HEK293 (cell line): ENCODE results near the gene DCAF4.

Source experiments
- CTCF ChIA-PET: fragments of 350-600 bp; formaldehyde crosslinking; extraction: SDS; loops from one replicate; lab custom pipeline; 2021; ENCODE audit warnings: antibody characterized with exemption; lab: Yijun Ruan, JAX
- POLR2A ChIA-PET: fragments of 300-600 bp; formaldehyde crosslinking; extraction: SDS; loops from one replicate; lab custom pipeline; 2020; ENCODE audit warnings: antibody characterized with exemption, inconsistent platforms; lab: Yijun Ruan, JAX
- H3K27ac ChIP-seq: fragments of 200-500 bp; sonication (Bioruptor generic); 2 replicates; pipeline ENCODE4 v1.5.1; 2014; ENCODE audit warnings: low read depth, low read length, control low read depth, inconsistent platforms; ENCODE audit errors: extremely low read depth
- H3K36me3 ChIP-seq, 2 experiments: fragments of 200-500 bp in 1 of 2; sonication (Bioruptor generic) in 1 of 2; 1 replicate in 1 of 2; 2 replicates in 1 of 2; pipeline ENCODE4 v1.5.1; 2014 to 2017; ENCODE audit warnings: inconsistent platforms in 2 of 2, low read length in 2 of 2; ENCODE audit not compliant: control insufficient read depth in 2 of 2, insufficient read depth in 1 of 2
- H3K4me1 ChIP-seq: fragments of 200-500 bp; sonication (Bioruptor generic); 2 replicates; pipeline ENCODE4 v1.5.1; 2014; ENCODE audit warnings: mild to moderate bottlenecking, low read length, inconsistent platforms; ENCODE audit not compliant: control insufficient read depth, insufficient read depth
- H3K4me3 ChIP-seq: 2 replicates; pipeline ENCODE4 v1.5.1; 2011; ENCODE audit warnings: low read depth, mild to moderate bottlenecking, control low read depth, low read length, moderate library complexity
- H3K9me3 ChIP-seq: fragments of 200-500 bp; sonication (Bioruptor generic); 2 replicates; pipeline ENCODE4 v1.5.1; 2014; ENCODE audit warnings: low read depth, low read length, inconsistent platforms; ENCODE audit not compliant: control insufficient read depth, insufficient read depth
- BCL11B ChIP-seq: fragments of 450-650 bp; formaldehyde crosslinking; IDR thresholded peaks from 2 replicates; pipeline ENCODE4 v1.5.1; 2016; ENCODE audit warnings: low read depth, missing biosample characterization, missing genetic modification characterization
- HOXD13 ChIP-seq: sonication (generic); formaldehyde crosslinking; IDR thresholded peaks from 2 replicates; pipeline ENCODE4 v1.8.0; 2022; ENCODE audit warnings: missing genetic modification reagents, borderline replicate concordance
- KLF16 ChIP-seq: fragments of 450-650 bp; formaldehyde crosslinking; IDR thresholded peaks from 2 replicates; pipeline ENCODE4 v1.5.1; 2017; ENCODE audit warnings: missing biosample characterization, missing genetic modification characterization
- MZF1 ChIP-seq: fragments of 450-650 bp; formaldehyde crosslinking; IDR thresholded peaks from 2 replicates; pipeline ENCODE4 v1.5.1; 2017; ENCODE audit warnings: missing biosample characterization, missing genetic modification characterization, borderline replicate concordance
- ZBTB20 ChIP-seq: fragments of 450-650 bp; formaldehyde crosslinking; IDR thresholded peaks from 2 replicates; pipeline ENCODE4 v1.5.1; 2016; ENCODE audit warnings: missing biosample characterization, missing genetic modification characterization
- ZNF114 ChIP-seq: fragments of 450-650 bp; formaldehyde crosslinking; IDR thresholded peaks from 2 replicates; pipeline ENCODE4 v1.5.0; 2017; ENCODE audit warnings: missing biosample characterization, missing genetic modification characterization
- ZNF121 ChIP-seq: fragments of 450-650 bp; formaldehyde crosslinking; IDR thresholded peaks from 2 replicates; pipeline ENCODE4 v1.5.1; 2016; ENCODE audit warnings: missing biosample characterization, missing genetic modification characterization
- ZNF132 ChIP-seq: fragments of 450-650 bp; formaldehyde crosslinking; IDR thresholded peaks from 2 replicates; pipeline ENCODE4 v1.5.1; 2017; ENCODE audit warnings: missing biosample characterization, missing genetic modification characterization, borderline replicate concordance
- ZNF175 ChIP-seq: fragments of 450-650 bp; formaldehyde crosslinking; IDR thresholded peaks from 2 replicates; pipeline ENCODE4 v1.5.1; 2016; ENCODE audit warnings: missing biosample characterization, missing genetic modification characterization
- ZNF391 ChIP-seq: fragments of 450-650 bp; formaldehyde crosslinking; IDR thresholded peaks from 2 replicates; pipeline ENCODE4 v1.5.1; 2016; ENCODE audit warnings: low read depth, missing biosample characterization, missing genetic modification characterization, borderline replicate concordance
- ZNF426 ChIP-seq: fragments of 450-650 bp; formaldehyde crosslinking; IDR thresholded peaks from 2 replicates; pipeline ENCODE4 v1.5.1; 2017; ENCODE audit warnings: missing biosample characterization, missing genetic modification characterization, mild to moderate bottlenecking, inconsistent platforms, moderate library complexity
- ZNF610 ChIP-seq: fragments of 450-650 bp; formaldehyde crosslinking; IDR thresholded peaks from 2 replicates; pipeline ENCODE4 v1.5.1; 2016; ENCODE audit warnings: missing biosample characterization, missing genetic modification characterization, borderline replicate concordance
- ZNF654 ChIP-seq: fragments of 450-650 bp; formaldehyde crosslinking; IDR thresholded peaks from 2 replicates; pipeline ENCODE4 v1.5.1; 2016; ENCODE audit warnings: low read depth, missing biosample characterization, missing genetic modification characterization
- ZNF660 ChIP-seq: fragments of 450-650 bp; IDR thresholded peaks from 2 replicates; pipeline ENCODE4 v1.5.1; 2018; ENCODE audit warnings: missing biosample characterization, mild to moderate bottlenecking, missing genetic modification characterization
- TF ChIP-seq, protein P1 (sequence below): fragments of 450-650 bp; IDR thresholded peaks from 2 replicates; pipeline ENCODE4 v1.5.1; 2018; ENCODE audit warnings: missing biosample characterization, missing genetic modification characterization
- TF ChIP-seq, protein P2 (sequence below): IDR thresholded peaks from 2 replicates; pipeline ENCODE4 v1.6.1; 2011; ENCODE audit warnings: mild to moderate bottlenecking, low read depth, low read length, borderline replicate concordance
- TF ChIP-seq, protein P3 (sequence below): fragments of 450-650 bp; formaldehyde crosslinking; optimal IDR thresholded peaks from 2 replicates; pipeline ENCODE3; 2016; ENCODE audit warnings: missing biosample characterization, mild to moderate bottlenecking, missing genetic modification characterization
- TF ChIP-seq, protein P4 (sequence below): fragments of 450-650 bp; formaldehyde crosslinking; IDR thresholded peaks from 2 replicates; pipeline ENCODE4 v1.5.1; 2016; ENCODE audit warnings: missing biosample characterization, missing genetic modification characterization

The DCAF4 gene

DNA sequence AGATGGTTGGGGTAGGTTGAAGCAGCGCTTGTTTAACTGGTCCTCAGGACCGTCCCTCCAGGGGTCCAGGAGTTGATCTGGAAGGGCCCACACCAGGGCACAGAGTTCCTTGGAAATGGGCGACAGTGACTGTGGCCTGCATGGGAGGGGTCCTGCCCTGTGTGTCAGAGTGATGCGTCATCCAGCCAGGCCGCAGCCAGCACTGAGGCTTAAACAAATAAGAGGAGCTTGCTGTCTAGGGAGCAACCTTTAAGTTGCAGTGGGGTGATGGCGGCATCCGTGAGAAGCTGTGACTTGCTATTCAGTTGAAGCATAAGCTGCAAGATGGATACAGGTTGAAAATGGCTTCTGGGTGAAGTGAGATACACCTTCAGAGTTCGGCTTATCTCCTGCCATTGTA is 20.2 kb downstream of the DCAF4 start:
- Histone ChIP-seq H3K4me1 (no peaks in the 10 kb centered on the region), H3K27ac (no peak overlapping the region), H3K4me3 (no peak overlapping the region), H3K36me3 (peaks cover 10 to 80% of the 10 kb centered on the region in 2 experiments; a peak in 2 of 3 replicates), H3K9me3 (no peaks in the 10 kb centered on the region)
- POLR2A ChIA-PET, result interaction anchor here (1.2 kb wide), 1 partner anchor 15 kb away, joined by 3 read pairs; no protein-coding TSS in a partner anchor
- TF ChIP-seq ZNF660 (no peak), ZNF426 (tag by site-specific recombination) (no peak), KLF16 (tag by site-specific recombination) (no peak), ZBTB20 (no peak), ZNF114 (no peak), MZF1 (no peak)
- CTCF ChIA-PET, result interaction anchor here (3.5 kb wide), 1 partner anchor 433 kb away, joined by 77 read pairs; no protein-coding TSS in a partner anchor

DNA sequence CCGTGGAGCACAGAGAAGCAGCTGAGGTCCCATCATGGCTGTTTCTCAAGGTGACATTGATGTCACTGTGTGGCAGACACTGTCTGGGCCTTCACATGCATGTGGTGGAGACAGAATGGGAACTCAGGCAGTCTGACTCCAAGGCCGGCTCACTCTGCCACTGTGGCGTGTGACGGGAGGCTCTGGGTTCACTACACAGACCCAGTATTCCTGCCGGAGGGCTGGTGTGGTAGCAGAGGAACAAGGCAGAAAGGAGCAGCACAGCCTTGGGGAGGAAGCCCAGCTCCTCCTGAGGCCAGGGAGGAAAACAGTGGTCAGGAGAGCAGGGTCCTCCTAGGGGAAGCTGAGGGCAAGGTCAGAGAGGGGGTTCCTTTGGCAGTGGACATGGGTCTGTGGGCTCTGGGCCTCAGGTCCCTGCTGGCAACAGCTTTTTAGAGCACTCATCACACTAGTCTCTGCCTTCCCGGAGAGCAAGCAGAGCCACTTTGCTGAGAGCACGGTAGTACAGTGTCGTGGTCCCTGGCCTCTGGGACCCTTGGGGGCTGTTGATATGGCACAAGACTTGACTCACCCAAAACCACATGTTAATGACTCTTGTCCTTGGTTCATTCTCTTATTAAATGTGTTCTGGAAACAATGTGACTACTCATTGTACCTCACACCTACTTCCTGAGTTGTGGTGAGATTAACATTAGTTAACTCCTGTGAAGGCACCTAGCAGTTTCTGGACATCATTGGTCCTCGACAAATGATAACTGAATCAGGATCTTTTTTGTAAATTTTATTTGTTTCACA is 21.3 kb downstream of the DCAF4 start:
- H3K36me3 ChIP-seq, result peaks cover 13 to 79% of the 10 kb centered on the region in 2 experiments; a peak in 2 of 3 replicates
- no peaks in the 10 kb centered on the region for H3K4me1 ChIP-seq
- H3K27ac ChIP-seq, result no peak overlapping the region
- CTCF ChIA-PET, result interaction anchor here (0.6 to 3.5 kb wide), 14 partner anchors 8 to 522 kb away, joined by 3 to 77 read pairs (median 6); partner anchors contain the start of gene DCAF4
- POLR2A ChIA-PET, result interaction anchor here (1.2 kb wide), 1 partner anchor 14 kb away, joined by 3 read pairs; no protein-coding TSS in a partner anchor
- H3K4me3 ChIP-seq, result no peak overlapping the region
- no peaks in the 10 kb centered on the region for H3K9me3 ChIP-seq
- TF ChIP-seq ZNF391 (no peak), ZNF121 (no peak), HOXD13 (CRISPR knock-in tag) (no peak), ZNF610 (tag by site-specific recombination) (no peak), ZNF175 (no peak), ZNF132 (tag by site-specific recombination) (no peak)
- TF ChIP-seq, protein P1, sequence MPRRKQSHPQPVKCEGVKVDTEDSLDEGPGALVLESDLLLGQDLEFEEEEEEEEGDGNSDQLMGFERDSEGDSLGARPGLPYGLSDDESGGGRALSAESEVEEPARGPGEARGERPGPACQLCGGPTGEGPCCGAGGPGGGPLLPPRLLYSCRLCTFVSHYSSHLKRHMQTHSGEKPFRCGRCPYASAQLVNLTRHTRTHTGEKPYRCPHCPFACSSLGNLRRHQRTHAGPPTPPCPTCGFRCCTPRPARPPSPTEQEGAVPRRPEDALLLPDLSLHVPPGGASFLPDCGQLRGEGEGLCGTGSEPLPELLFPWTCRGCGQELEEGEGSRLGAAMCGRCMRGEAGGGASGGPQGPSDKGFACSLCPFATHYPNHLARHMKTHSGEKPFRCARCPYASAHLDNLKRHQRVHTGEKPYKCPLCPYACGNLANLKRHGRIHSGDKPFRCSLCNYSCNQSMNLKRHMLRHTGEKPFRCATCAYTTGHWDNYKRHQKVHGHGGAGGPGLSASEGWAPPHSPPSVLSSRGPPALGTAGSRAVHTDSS (tag by site-specific recombination), result no peak
- TF ChIP-seq, protein P2, sequence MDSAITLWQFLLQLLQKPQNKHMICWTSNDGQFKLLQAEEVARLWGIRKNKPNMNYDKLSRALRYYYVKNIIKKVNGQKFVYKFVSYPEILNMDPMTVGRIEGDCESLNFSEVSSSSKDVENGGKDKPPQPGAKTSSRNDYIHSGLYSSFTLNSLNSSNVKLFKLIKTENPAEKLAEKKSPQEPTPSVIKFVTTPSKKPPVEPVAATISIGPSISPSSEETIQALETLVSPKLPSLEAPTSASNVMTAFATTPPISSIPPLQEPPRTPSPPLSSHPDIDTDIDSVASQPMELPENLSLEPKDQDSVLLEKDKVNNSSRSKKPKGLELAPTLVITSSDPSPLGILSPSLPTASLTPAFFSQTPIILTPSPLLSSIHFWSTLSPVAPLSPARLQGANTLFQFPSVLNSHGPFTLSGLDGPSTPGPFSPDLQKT, result no peak
- TF ChIP-seq, all 188 proteins: peak for 0

DNA sequence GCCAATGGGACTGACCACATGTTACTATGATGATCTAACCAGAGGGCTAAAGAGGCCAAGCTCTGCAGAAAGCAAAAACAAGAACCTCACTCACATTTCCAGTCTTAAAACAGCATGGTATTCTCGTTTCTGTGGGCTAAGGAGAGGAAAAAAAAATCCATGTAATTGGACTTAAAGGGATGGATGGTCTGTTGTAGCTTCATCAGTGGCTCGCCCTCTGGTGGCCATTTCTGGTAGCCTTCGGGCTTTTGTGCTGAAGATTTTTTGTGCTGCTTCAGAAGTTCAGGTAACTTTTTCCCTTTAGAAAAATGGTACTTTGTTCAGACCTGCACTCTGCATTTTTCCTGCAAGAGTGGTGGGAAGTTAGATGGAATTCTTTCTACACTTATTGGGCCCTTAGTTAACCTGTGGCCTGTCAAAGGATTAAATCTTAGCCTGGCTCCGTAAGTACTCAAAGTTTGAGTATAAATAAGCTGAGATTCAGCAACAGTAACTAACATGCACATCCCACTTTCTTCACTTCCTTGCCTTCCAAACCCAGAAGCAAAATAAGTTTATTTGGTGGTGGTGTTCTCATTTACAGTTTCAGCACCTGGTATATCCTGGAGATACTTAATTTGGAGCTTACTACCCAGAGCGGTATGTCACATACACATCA is 22.3 kb downstream of the DCAF4 start:
- Histone ChIP-seq H3K4me1 (no peaks in the 10 kb centered on the region), H3K27ac (no peak overlapping the region), H3K4me3 (no peak overlapping the region), H3K36me3 (peaks cover 19 to 69% of the 10 kb centered on the region in 2 experiments; a peak in 2 of 3 replicates), H3K9me3 (no peaks in the 10 kb centered on the region)
- ChIA-PET CTCF (interaction anchor here (0.6 to 3.5 kb wide), 25 partner anchors 9 to 521 kb away, joined by 3 to 77 read pairs (median 4); partner anchors contain the start of gene DCAF4), POLR2A (no interaction called here)
- TF ChIP-seq BCL11B (tag by site-specific recombination), result no peak
- TF ChIP-seq, protein P3, sequence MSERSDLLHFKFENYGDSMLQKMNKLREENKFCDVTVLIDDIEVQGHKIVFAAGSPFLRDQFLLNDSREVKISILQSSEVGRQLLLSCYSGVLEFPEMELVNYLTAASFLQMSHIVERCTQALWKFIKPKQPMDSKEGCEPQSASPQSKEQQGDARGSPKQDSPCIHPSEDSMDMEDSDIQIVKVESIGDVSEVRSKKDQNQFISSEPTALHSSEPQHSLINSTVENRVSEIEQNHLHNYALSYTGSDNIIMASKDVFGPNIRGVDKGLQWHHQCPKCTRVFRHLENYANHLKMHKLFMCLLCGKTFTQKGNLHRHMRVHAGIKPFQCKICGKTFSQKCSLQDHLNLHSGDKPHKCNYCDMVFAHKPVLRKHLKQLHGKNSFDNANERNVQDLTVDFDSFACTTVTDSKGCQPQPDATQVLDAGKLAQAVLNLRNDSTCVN (tag by site-specific recombination), result no peak
- TF ChIP-seq ZNF654 (tag by site-specific recombination), result peak; percentile 42
- TF ChIP-seq, protein P4, sequence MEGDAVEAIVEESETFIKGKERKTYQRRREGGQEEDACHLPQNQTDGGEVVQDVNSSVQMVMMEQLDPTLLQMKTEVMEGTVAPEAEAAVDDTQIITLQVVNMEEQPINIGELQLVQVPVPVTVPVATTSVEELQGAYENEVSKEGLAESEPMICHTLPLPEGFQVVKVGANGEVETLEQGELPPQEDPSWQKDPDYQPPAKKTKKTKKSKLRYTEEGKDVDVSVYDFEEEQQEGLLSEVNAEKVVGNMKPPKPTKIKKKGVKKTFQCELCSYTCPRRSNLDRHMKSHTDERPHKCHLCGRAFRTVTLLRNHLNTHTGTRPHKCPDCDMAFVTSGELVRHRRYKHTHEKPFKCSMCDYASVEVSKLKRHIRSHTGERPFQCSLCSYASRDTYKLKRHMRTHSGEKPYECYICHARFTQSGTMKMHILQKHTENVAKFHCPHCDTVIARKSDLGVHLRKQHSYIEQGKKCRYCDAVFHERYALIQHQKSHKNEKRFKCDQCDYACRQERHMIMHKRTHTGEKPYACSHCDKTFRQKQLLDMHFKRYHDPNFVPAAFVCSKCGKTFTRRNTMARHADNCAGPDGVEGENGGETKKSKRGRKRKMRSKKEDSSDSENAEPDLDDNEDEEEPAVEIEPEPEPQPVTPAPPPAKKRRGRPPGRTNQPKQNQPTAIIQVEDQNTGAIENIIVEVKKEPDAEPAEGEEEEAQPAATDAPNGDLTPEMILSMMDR (tag by site-specific recombination), result peak; percentile 27; the same call in 1 of the 2 replicates
